HepG2 (cell line): ENCODE measurements around the gene PCGF2. TPM values are rescaled to one million over a fixed set of nuclear protein-coding genes. Genes with fewer than 3 reads are reported as not detected.

Source experiments
- CCDC6 ChIP-seq: sonication (generic); formaldehyde crosslinking; IDR thresholded peaks from 2 replicates; pipeline ENCODE4 v1.8.1; 2022; ENCODE audit warnings: mild to moderate bottlenecking, missing genetic modification reagents, moderate library complexity
- HDAC1 ChIP-seq: sonication (generic); formaldehyde crosslinking; IDR thresholded peaks from 2 replicates; pipeline ENCODE4 v1.5.1; 2020; ENCODE audit warnings: mild to moderate bottlenecking, missing genetic modification reagents
- HOXD1 ChIP-seq: sonication (generic); formaldehyde crosslinking; IDR thresholded peaks from 2 replicates; pipeline ENCODE4 v1.5.0; 2020; ENCODE audit warnings: missing genetic modification reagents
- KDM3A ChIP-seq: IDR thresholded peaks from 2 replicates; pipeline ENCODE4 v1.6.1; 2018; ENCODE audit warnings: low read depth, missing compliant biosample characterization
- LBX2 ChIP-seq: sonication (generic); formaldehyde crosslinking; IDR thresholded peaks from 2 replicates; pipeline ENCODE4 v1.5.0; 2020; ENCODE audit warnings: missing genetic modification reagents, mild to moderate bottlenecking, borderline replicate concordance
- MTERF4 ChIP-seq: sonication (generic); formaldehyde crosslinking; IDR thresholded peaks from 2 replicates; pipeline ENCODE4 v1.8.0; 2023; ENCODE audit warnings: mild to moderate bottlenecking, missing genetic modification reagents
- RELA ChIP-seq: sonication (generic); formaldehyde crosslinking; IDR thresholded peaks from 2 replicates; pipeline ENCODE4 v1.4.0; 2020; ENCODE audit warnings: missing genetic modification reagents
- TAF1 ChIP-seq: sonication (generic); formaldehyde crosslinking; IDR thresholded peaks from 2 replicates; pipeline ENCODE4 v1.4.0; 2020; ENCODE audit warnings: missing genetic modification reagents
- TMF1 ChIP-seq: sonication (generic); formaldehyde crosslinking; IDR thresholded peaks from 2 replicates; pipeline ENCODE4 v1.8.1; 2022; ENCODE audit warnings: low read depth, missing genetic modification reagents
- ZFP91 ChIP-seq: sonication (generic); formaldehyde crosslinking; IDR thresholded peaks from 2 replicates; pipeline ENCODE4 v1.9.0; 2022; ENCODE audit warnings: missing genetic modification reagents, mild to moderate bottlenecking, borderline replicate concordance
- ZFYVE20 ChIP-seq: sonication (generic); formaldehyde crosslinking; IDR thresholded peaks from 2 replicates; pipeline ENCODE4 v1.8.0; 2023; ENCODE audit warnings: low read depth, mild to moderate bottlenecking, moderate library complexity, missing genetic modification reagents, borderline replicate concordance
- ZNF138 ChIP-seq: sonication (generic); formaldehyde crosslinking; IDR thresholded peaks from 2 replicates; pipeline ENCODE4 v1.5.0; 2020; ENCODE audit warnings: mild to moderate bottlenecking, low read depth, missing genetic modification reagents
- ZNF225 ChIP-seq: sonication (generic); formaldehyde crosslinking; IDR thresholded peaks from 2 replicates; pipeline ENCODE4 v1.4.0; 2020; ENCODE audit warnings: mild to moderate bottlenecking, missing genetic modification reagents
- ZNF256 ChIP-seq: sonication (generic); formaldehyde crosslinking; conservative IDR thresholded peaks from 2 replicates; pipeline ENCODE4 v1.4.0; 2020; ENCODE audit warnings: missing genetic modification reagents
- ZNF354B ChIP-seq: sonication (generic); formaldehyde crosslinking; IDR thresholded peaks from 2 replicates; pipeline ENCODE4 v1.8.0; 2022; ENCODE audit warnings: mild to moderate bottlenecking, missing genetic modification reagents
- ZNF563 ChIP-seq: sonication (generic); formaldehyde crosslinking; IDR thresholded peaks from 2 replicates; pipeline ENCODE4 v1.8.0; 2022; ENCODE audit warnings: mild to moderate bottlenecking, moderate library complexity, missing genetic modification reagents
- ZNF790 ChIP-seq: sonication (generic); formaldehyde crosslinking; IDR thresholded peaks from 2 replicates; pipeline ENCODE4 v1.8.0; 2022; ENCODE audit warnings: missing genetic modification reagents, mild to moderate bottlenecking, borderline replicate concordance
- polyA plus RNA-seq, 8 experiments: library from polyadenylated mRNA; depleted of rRNA in 3 of 8; stranded (reverse) in 7 of 8; unstranded in 1 of 8; fragments of >200 nt; fragmentation: Illumina TruSeq in 4 of 8; extraction: Trizol in 4 of 8; gene quantifications; 2 replicates each; pipeline versions ENCODE4 v1.2.1 to v1.2.3, GENCODE V29; 2011 to 2016; ENCODE audit warnings: low read depth in 4 of 8, missing spikeins in 1 of 8, mixed read lengths in 1 of 8; ENCODE audit not compliant: insufficient read depth in 1 of 8
- total RNA-seq, 5 experiments: library from RNA; depleted of rRNA; stranded (reverse); fragments of >200 nt; fragmentation: Illumina TruSeq; extraction: Trizol; gene quantifications; 2 replicates each; pipeline ENCODE4 v1.2.3, GENCODE V29; 2016; ENCODE audit warnings: low read depth in 1 of 5
- TF ChIP-seq, protein P1 (sequence below): sonication (generic); formaldehyde crosslinking; IDR thresholded peaks from 2 replicates; pipeline ENCODE4 v1.4.0; 2020; ENCODE audit warnings: missing genetic modification reagents, borderline replicate concordance
- TF ChIP-seq, protein P2 (sequence below): sonication (generic); formaldehyde crosslinking; IDR thresholded peaks from 2 replicates; pipeline ENCODE4 v1.4.0; 2020; ENCODE audit warnings: missing genetic modification reagents, borderline replicate concordance
- TF ChIP-seq, protein P3 (sequence below): sonication (generic); formaldehyde crosslinking; IDR thresholded peaks from 2 replicates; pipeline ENCODE4 v1.8.1; 2023; ENCODE audit warnings: mild to moderate bottlenecking, moderate library complexity, missing genetic modification reagents

The PCGF2 gene
- total and polyA plus RNA-seq, 2 of the 13 experiments (the other 11 are each of a cell fraction or from before 2014, with no cell fraction given), result 11.6 to 29.4 TPM

DNA sequence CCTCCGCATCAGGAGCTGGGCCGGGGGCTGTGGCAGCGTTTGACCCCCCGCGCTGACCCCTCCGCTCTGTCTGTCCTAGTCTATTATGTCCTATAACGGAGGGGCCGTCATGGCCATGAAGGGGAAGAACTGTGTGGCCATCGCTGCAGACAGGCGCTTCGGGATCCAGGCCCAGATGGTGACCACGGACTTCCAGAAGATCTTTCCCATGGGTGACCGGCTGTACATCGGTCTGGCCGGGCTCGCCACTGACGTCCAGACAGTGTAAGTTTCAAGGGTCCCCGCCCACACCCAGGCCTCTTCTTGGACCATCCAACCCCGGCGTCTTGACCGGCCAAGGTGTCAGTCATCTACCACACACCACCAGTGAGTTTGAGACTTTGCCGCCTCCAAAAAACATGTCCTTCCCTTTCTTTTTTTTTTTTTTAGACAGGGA lies 5.0 kb upstream of the PCGF2 start (continued):
- TF ChIP-seq, protein P1, sequence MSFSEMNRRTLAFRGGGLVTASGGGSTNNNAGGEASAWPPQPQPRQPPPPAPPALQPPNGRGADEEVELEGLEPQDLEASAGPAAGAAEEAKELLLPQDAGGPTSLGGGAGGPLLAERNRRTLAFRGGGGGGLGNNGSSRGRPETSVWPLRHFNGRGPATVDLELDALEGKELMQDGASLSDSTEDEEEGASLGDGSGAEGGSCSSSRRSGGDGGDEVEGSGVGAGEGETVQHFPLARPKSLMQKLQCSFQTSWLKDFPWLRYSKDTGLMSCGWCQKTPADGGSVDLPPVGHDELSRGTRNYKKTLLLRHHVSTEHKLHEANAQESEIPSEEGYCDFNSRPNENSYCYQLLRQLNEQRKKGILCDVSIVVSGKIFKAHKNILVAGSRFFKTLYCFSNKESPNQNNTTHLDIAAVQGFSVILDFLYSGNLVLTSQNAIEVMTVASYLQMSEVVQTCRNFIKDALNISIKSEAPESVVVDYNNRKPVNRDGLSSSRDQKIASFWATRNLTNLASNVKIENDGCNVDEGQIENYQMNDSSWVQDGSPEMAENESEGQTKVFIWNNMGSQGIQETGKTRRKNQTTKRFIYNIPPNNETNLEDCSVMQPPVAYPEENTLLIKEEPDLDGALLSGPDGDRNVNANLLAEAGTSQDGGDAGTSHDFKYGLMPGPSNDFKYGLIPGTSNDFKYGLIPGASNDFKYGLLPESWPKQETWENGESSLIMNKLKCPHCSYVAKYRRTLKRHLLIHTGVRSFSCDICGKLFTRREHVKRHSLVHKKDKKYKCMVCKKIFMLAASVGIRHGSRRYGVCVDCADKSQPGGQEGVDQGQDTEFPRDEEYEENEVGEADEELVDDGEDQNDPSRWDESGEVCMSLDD (CRISPR knock-in tag), result 0 out of 2 replicates have a peak, but pooled peaks have one; percentile 58
- 0 out of 2 replicates have a peak, but pooled peaks have one; percentile 51 for TF ChIP-seq LBX2 (CRISPR knock-in tag)
- TF ChIP-seq TAF1 (CRISPR knock-in tag), result no peak
- no peak for TF ChIP-seq HDAC1 (CRISPR knock-in tag)
- 0 out of 2 replicates have a peak, but pooled peaks have one; percentile 9 for TF ChIP-seq CCDC6 (CRISPR knock-in tag)
- TF ChIP-seq, protein P2, sequence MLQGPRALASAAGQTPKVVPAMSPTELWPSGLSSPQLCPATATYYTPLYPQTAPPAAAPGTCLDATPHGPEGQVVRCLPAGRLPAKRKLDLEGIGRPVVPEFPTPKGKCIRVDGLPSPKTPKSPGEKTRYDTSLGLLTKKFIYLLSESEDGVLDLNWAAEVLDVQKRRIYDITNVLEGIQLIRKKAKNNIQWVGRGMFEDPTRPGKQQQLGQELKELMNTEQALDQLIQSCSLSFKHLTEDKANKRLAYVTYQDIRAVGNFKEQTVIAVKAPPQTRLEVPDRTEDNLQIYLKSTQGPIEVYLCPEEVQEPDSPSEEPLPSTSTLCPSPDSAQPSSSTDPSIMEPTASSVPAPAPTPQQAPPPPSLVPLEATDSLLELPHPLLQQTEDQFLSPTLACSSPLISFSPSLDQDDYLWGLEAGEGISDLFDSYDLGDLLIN (CRISPR knock-in tag), result 0 out of 2 replicates have a peak, but pooled peaks have one; percentile 13
- 0 out of 2 replicates have a peak, but pooled peaks have one; percentile 7 for TF ChIP-seq KDM3A
- no peak for TF ChIP-seq TMF1 (CRISPR knock-in tag)
- peak; percentile 91 for TF ChIP-seq MTERF4 (CRISPR knock-in tag)
- 0 out of 2 replicates have a peak, but pooled peaks have one; percentile 2 for TF ChIP-seq ZFYVE20
- 0 out of 2 replicates have a peak, but pooled peaks have one; percentile 71 for TF ChIP-seq ZNF138 (CRISPR knock-in tag)
- TF ChIP-seq RELA (CRISPR knock-in tag), result no peak
- peak; percentile 48; the same call in 1 of the 2 replicates for TF ChIP-seq ZNF790 (CRISPR knock-in tag)
- TF ChIP-seq, protein P3, sequence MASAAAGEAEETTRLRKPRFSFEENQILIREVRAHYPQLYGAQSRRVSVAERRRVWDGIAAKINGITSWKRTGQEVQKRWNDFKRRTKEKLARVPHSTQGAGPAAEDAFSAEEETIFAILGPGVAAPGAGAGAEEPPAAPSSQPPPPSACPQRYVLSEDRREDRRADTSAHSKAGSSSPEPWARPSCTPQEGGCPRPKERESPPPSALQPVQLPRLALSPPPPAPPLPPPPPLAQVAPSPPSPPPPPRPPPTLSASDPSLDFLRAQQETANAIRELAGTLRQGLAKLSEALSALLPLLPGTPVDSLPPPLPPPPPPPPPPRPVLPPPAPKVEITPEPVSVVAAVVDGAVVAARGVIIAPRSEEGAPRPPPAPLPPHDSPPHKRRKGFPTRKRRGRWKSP (CRISPR knock-in tag), result no peak
- TF ChIP-seq ZNF225, result 0 out of 2 replicates have a peak, but pooled peaks have one; percentile 4
- TF ChIP-seq ZNF563 (CRISPR knock-in tag), result 0 out of 2 replicates have a peak, but pooled peaks have one; percentile 26
- 0 out of 2 replicates have a peak, but pooled peaks have one; percentile 12 for TF ChIP-seq ZNF354B (CRISPR knock-in tag)
- 0 out of 2 replicates have a peak, but pooled peaks have one; percentile 10 for TF ChIP-seq ZFP91 (CRISPR knock-in tag)
- TF ChIP-seq ZNF256 (CRISPR knock-in tag), result 0 out of 2 replicates have a peak, but pooled peaks have one; percentile 58
- 0 out of 2 replicates have a peak, but pooled peaks have one; percentile 6 for TF ChIP-seq HOXD1
